GM23338 (cell line): ENCODE results near the gene MRPL52.

Experiments
- CREB1 ChIP-seq: fragments of 250-450 bp; sonication (Bioruptor Pico); IDR thresholded peaks from 2 replicates; pipeline ENCODE4 v1.5.0; 2020; ENCODE audit warnings: low read depth, mild to moderate bottlenecking, moderate library complexity
- EZH2 ChIP-seq: fragments of 200-600 bp; sonication (generic); IDR thresholded peaks from one replicate; pipeline ENCODE4 v1.8.0; 2017; ENCODE audit warnings: antibody characterized with exemption, mild to moderate bottlenecking, low read depth; ENCODE audit not compliant: unreplicated experiment
- EZH2phosphoT487 ChIP-seq: fragments of 200-600 bp; sonication (generic); IDR thresholded peaks from one replicate; pipeline ENCODE4 v1.8.1; 2018; ENCODE audit warnings: antibody characterized with exemption; ENCODE audit not compliant: unreplicated experiment
- JUNB ChIP-seq: IDR thresholded peaks from one replicate; pipeline ENCODE4 v1.6.1; 2016; ENCODE audit warnings: antibody characterized with exemption; ENCODE audit not compliant: unreplicated experiment
- NANOG ChIP-seq: IDR thresholded peaks from 2 replicates; pipeline ENCODE4 v1.6.1; 2016; ENCODE audit warnings: antibody characterized with exemption, borderline replicate concordance
- POLR2AphosphoS5 ChIP-seq: IDR thresholded peaks from 2 replicates; pipeline ENCODE4 v1.6.1; 2016; ENCODE audit warnings: antibody characterized with exemption, low read depth
- STAT1 ChIP-seq: IDR thresholded peaks from one replicate; pipeline ENCODE4 v1.6.1; 2016; ENCODE audit warnings: antibody characterized with exemption; ENCODE audit not compliant: unreplicated experiment
- ZNF114 ChIP-seq: fragments of 250-450 bp; sonication (Bioruptor Pico); IDR thresholded peaks from 2 replicates; pipeline ENCODE4 v1.5.0; 2020; ENCODE audit warnings: mild to moderate bottlenecking, moderate library complexity
- ZNF462 ChIP-seq: fragments of 250-450 bp; sonication (Bioruptor Pico); IDR thresholded peaks from 2 replicates; pipeline ENCODE4 v1.5.0; 2020; ENCODE audit warnings: mild to moderate bottlenecking, moderate library complexity
- TF ChIP-seq, protein P1 (sequence below), 2 experiments: fragments of 200-600 bp in 1 of 2; sonication (generic) in 1 of 2; conservative IDR thresholded peaks; 2 replicates each; pipeline versions ENCODE4 v1.5.1 to v1.6.1; 2016 to 2017; ENCODE audit warnings: antibody characterized with exemption in 2 of 2, low read depth in 2 of 2, mild to moderate bottlenecking in 2 of 2, moderate library complexity in 1 of 2
- TF ChIP-seq, protein P2 (sequence below): IDR thresholded peaks from one replicate; pipeline ENCODE4 v1.6.1; 2018; ENCODE audit warnings: antibody characterized with exemption; ENCODE audit not compliant: unreplicated experiment
- TF ChIP-seq, protein P3 (sequence below): IDR thresholded peaks from 2 replicates; pipeline ENCODE4 v1.6.1; 2016; ENCODE audit warnings: antibody characterized with exemption

DNA sequence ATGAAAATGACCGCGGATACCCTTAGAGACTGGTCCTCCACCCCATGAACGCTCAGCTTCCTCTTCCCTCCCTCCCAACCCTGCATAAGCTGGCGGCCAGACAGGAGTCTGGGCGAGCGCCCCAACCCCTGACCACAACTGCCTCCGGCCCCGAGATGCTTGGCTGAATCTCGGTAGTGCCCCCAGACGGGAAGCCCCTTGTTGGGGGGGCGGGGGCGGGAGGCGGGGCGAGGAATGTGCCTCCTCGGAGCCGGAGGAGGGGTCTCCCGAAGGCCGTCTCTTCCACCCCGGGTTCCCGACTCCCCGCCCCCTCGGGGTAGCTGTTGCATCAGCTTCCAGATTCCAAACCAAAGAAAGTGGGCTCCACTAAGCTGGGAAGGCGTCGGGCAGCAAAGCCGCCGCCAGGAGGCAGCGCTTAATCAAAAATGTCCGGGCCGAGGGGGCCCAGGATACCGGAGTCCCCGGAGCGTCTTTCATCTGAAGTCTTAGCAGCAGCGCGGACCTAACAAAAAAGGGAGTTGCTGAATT lies 7.1 kb upstream of the MRPL52 start:
- TF ChIP-seq, protein P1, sequence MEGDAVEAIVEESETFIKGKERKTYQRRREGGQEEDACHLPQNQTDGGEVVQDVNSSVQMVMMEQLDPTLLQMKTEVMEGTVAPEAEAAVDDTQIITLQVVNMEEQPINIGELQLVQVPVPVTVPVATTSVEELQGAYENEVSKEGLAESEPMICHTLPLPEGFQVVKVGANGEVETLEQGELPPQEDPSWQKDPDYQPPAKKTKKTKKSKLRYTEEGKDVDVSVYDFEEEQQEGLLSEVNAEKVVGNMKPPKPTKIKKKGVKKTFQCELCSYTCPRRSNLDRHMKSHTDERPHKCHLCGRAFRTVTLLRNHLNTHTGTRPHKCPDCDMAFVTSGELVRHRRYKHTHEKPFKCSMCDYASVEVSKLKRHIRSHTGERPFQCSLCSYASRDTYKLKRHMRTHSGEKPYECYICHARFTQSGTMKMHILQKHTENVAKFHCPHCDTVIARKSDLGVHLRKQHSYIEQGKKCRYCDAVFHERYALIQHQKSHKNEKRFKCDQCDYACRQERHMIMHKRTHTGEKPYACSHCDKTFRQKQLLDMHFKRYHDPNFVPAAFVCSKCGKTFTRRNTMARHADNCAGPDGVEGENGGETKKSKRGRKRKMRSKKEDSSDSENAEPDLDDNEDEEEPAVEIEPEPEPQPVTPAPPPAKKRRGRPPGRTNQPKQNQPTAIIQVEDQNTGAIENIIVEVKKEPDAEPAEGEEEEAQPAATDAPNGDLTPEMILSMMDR (conservative IDR thresholded peaks at IDR 0.05; ENCODE audit: low read depth in 2 of 2), result peak; percentile 87 to 94
- TF ChIP-seq, protein P2, sequence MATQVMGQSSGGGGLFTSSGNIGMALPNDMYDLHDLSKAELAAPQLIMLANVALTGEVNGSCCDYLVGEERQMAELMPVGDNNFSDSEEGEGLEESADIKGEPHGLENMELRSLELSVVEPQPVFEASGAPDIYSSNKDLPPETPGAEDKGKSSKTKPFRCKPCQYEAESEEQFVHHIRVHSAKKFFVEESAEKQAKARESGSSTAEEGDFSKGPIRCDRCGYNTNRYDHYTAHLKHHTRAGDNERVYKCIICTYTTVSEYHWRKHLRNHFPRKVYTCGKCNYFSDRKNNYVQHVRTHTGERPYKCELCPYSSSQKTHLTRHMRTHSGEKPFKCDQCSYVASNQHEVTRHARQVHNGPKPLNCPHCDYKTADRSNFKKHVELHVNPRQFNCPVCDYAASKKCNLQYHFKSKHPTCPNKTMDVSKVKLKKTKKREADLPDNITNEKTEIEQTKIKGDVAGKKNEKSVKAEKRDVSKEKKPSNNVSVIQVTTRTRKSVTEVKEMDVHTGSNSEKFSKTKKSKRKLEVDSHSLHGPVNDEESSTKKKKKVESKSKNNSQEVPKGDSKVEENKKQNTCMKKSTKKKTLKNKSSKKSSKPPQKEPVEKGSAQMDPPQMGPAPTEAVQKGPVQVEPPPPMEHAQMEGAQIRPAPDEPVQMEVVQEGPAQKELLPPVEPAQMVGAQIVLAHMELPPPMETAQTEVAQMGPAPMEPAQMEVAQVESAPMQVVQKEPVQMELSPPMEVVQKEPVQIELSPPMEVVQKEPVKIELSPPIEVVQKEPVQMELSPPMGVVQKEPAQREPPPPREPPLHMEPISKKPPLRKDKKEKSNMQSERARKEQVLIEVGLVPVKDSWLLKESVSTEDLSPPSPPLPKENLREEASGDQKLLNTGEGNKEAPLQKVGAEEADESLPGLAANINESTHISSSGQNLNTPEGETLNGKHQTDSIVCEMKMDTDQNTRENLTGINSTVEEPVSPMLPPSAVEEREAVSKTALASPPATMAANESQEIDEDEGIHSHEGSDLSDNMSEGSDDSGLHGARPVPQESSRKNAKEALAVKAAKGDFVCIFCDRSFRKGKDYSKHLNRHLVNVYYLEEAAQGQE, result no peak
- no peak for TF ChIP-seq EZH2
- TF ChIP-seq JUNB, result no peak
- peak; percentile 84 for TF ChIP-seq POLR2AphosphoS5
- no peak for TF ChIP-seq EZH2phosphoT487
- TF ChIP-seq ZNF462, result no peak
- TF ChIP-seq, protein P3, sequence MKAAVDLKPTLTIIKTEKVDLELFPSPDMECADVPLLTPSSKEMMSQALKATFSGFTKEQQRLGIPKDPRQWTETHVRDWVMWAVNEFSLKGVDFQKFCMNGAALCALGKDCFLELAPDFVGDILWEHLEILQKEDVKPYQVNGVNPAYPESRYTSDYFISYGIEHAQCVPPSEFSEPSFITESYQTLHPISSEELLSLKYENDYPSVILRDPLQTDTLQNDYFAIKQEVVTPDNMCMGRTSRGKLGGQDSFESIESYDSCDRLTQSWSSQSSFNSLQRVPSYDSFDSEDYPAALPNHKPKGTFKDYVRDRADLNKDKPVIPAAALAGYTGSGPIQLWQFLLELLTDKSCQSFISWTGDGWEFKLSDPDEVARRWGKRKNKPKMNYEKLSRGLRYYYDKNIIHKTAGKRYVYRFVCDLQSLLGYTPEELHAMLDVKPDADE, result no peak
- peak; percentile 49; the same call in 1 of the 2 replicates for TF ChIP-seq CREB1 (CRISPR knock-in tag)
- no peak for TF ChIP-seq NANOG
- TF ChIP-seq STAT1, result no peak
- no peak for TF ChIP-seq ZNF114 (CRISPR knock-in tag)
